Gastroesophageal sphincter (tissue), 4 donors: ENCODE data around the gene SLC49A3. TPM values are rescaled to one million over a fixed set of nuclear protein-coding genes. Genes with fewer than 3 reads are reported as not detected.

Experiments used
- ATAC-seq: fragments of 150-250 bp; one replicate; pipeline ENCODE4 v1.9.1; 2016; ENCODE audit warnings: mild to moderate bottlenecking, moderate library complexity
- H3K27ac ChIP-seq, 4 donors: fragments of 200-600 bp; sonication (generic) in 3 of 4; 1 replicate in 3 of 4; 2 replicates in 1 of 4; pipeline ENCODE4 v1.5.1; 2016 to 2019
- H3K27me3 ChIP-seq: fragments of 200-600 bp; sonication (generic); one replicate; pipeline ENCODE4 v1.5.1; 2019
- H3K36me3 ChIP-seq, 2 donors: fragments of 200-600 bp; sonication (generic); one replicate each; pipeline ENCODE4 v1.5.1; 2019; ENCODE audit warnings: control low read depth in 1 of 2
- H3K4me1 ChIP-seq, 3 donors: fragments of 200-600 bp; sonication (generic); 1 replicate in 2 of 3; 2 replicates in 1 of 3; pipeline ENCODE4 v1.5.1; 2016 to 2019; ENCODE audit warnings: control low read depth in 2 of 3
- H3K4me3 ChIP-seq, 2 donors: fragments of 200-600 bp; sonication (generic); one replicate each; pipeline ENCODE4 v1.5.1; 2019; ENCODE audit warnings: mild to moderate bottlenecking in 1 of 2, moderate library complexity in 1 of 2
- H3K9me3 ChIP-seq, 3 donors: fragments of 200-600 bp; sonication (generic); one replicate each; pipeline ENCODE4 v1.5.1; 2017 to 2019; ENCODE audit warnings: control low read depth in 2 of 3
- CTCF ChIP-seq, 4 experiments: fragments of 200-600 bp in 2 of 4; fragments of 450-650 bp in 2 of 4; sonication (generic) in 1 of 4; IDR thresholded peaks; one replicate each; pipeline ENCODE4 v1.5.1; 2017 to 2019; ENCODE audit warnings: antibody characterized with exemption in 4 of 4, mild to moderate bottlenecking in 2 of 4, moderate library complexity in 2 of 4
- EP300 ChIP-seq: sonication (generic); formaldehyde crosslinking; IDR thresholded peaks from one replicate; pipeline ENCODE4 v1.6.1; 2017; ENCODE audit warnings: antibody characterized with exemption, mild to moderate bottlenecking
- POLR2A ChIP-seq, 2 donors: fragments of 450-650 bp; IDR thresholded peaks; one replicate each; pipeline ENCODE4 v1.6.1; 2017; ENCODE audit warnings: antibody characterized with exemption in 2 of 2, mild to moderate bottlenecking in 2 of 2, moderate library complexity in 1 of 2
- POLR2AphosphoS5 ChIP-seq: sonication (generic); formaldehyde crosslinking; IDR thresholded peaks from one replicate; pipeline ENCODE4 v1.6.1; 2017; ENCODE audit warnings: antibody characterized with exemption
- WGBS, 2 donors: methylation state at CpG; one replicate each; pipeline ENCODE4 v1.1.5; 2018; ENCODE audit warnings: low coverage in 1 of 2; 5-methylcytosine and 5-hydroxymethylcytosine counted together
- total RNA-seq, 4 donors: library from RNA; depleted of rRNA; stranded (reverse); fragments of >200 nt; gene quantifications; one replicate each; pipeline ENCODE4 v1.1.0, GENCODE V29; 2016

SLC49A3 gene
- total RNA-seq, 4 donors from 2014 or later = 5.2 to 8.7 (median 7.8) TPM

- Histone ChIP-seq H3K9me3 (no peaks in the 10 kb centered on the region), H3K4me3 (no peak overlapping the region), H3K36me3 (no peaks in the 10 kb centered on the region), H3K27ac (no peak overlapping the region), H3K4me1 (peaks cover 0 to 18% (median 8%) of the 10 kb centered on the region in 3 donors), H3K27me3 (peaks cover 51% of the 10 kb centered on the region)
- TF ChIP-seq POLR2AphosphoS5 = no peak
- TF ChIP-seq POLR2A (IDR thresholded peaks at IDR 0.05) = no peak
- TF ChIP-seq EP300 = no peak
- no peak for TF ChIP-seq CTCF (IDR thresholded peaks at IDR 0.05)
- ATAC-seq = no peak
- 90 to 100% methylated on average over 3 of the region's 3 CpGs for WGBS, 2 donors
These were observed 27.7 kb downstream of the SLC49A3 start for GRCh38 chr4:661231-661630.

GRCh38 chr4:660401-660800 lies 28.6 kb downstream of the SLC49A3 start:
- Histone ChIP-seq H3K27me3 (peaks cover 51% of the 10 kb centered on the region), H3K36me3 (no peaks in the 10 kb centered on the region), H3K27ac (no peak overlapping the region), H3K4me3 (no peak overlapping the region), H3K4me1 (peaks cover 0 to 18% (median 8%) of the 10 kb centered on the region in 3 donors), H3K9me3 (no peaks in the 10 kb centered on the region)
- WGBS, 2 donors = 86 to 95% methylated on average over 4 to 5 of the region's 10 CpGs
- TF ChIP-seq POLR2A (IDR thresholded peaks at IDR 0.05) (no peak), EP300 (no peak), POLR2AphosphoS5 (no peak), CTCF (IDR thresholded peaks at IDR 0.05) (no peak)
- no peak for ATAC-seq

GRCh38 chr4:659851-660250 lies 29.1 kb downstream of the SLC49A3 start:
- TF ChIP-seq CTCF (IDR thresholded peaks at IDR 0.05) (no peak), POLR2A (IDR thresholded peaks at IDR 0.05) (no peak), EP300 (no peak), POLR2AphosphoS5 (no peak)
- 90% methylated on average over 2 of the region's 8 CpGs; no CpG with 5 or more reads in 1 of the 2 donors for WGBS, 2 donors
- no peak overlapping the region for H3K27ac ChIP-seq

GRCh38 chr4:658681-659667 lies 30.0 kb downstream of the SLC49A3 start:
- H3K27ac ChIP-seq = no peak overlapping the region
- TF ChIP-seq POLR2A (IDR thresholded peaks at IDR 0.05) (no peak), EP300 (no peak), CTCF (IDR thresholded peaks at IDR 0.05) (no peak), POLR2AphosphoS5 (no peak)
- H3K4me1 ChIP-seq = peaks cover 0 to 12% (median 4%) of the 10 kb centered on the region in 3 donors
- peaks cover 51% of the 10 kb centered on the region for H3K27me3 ChIP-seq
- no peaks in the 10 kb centered on the region for H3K9me3 ChIP-seq
- 78 to 81% methylated on average over 13 to 27 of the region's 32 CpGs for WGBS, 2 donors
- H3K4me3 ChIP-seq = no peak overlapping the region
- no peak for ATAC-seq
- no peaks in the 10 kb centered on the region for H3K36me3 ChIP-seq

More at GRCh38 chr4:659851-660250, 29.1 kb downstream of the SLC49A3 start:
- H3K4me1 ChIP-seq = peaks cover 0 to 18% (median 8%) of the 10 kb centered on the region in 3 donors
- ATAC-seq = no peak
- no peak overlapping the region for H3K4me3 ChIP-seq
- H3K36me3 ChIP-seq = no peaks in the 10 kb centered on the region
- H3K27me3 ChIP-seq = peaks cover 51% of the 10 kb centered on the region
- H3K9me3 ChIP-seq = no peaks in the 10 kb centered on the region
